Fibroblast of lung (primary cell): ENCODE measurements around the gene CHRNA5. TPM values are rescaled to one million over a fixed set of nuclear protein-coding genes. Genes with fewer than 3 reads are reported as not detected.

ENCODE experiments used
- DNase-seq, 2 donors: peaks; one replicate each; pipeline versions ENCODE4 v3.0.0 to v3.0.0-alpha.2; 2010; ENCODE audit warnings: low read depth in 2 of 2
- H2AFZ ChIP-seq: 2 replicates; pipeline ENCODE4 v1.5.1; 2012; ENCODE audit warnings: low read length, control low read depth, inconsistent platforms
- H3K27ac ChIP-seq: 2 replicates; pipeline ENCODE4 v1.5.1; 2011; ENCODE audit warnings: low read length, control low read depth; ENCODE audit not compliant: insufficient read depth
- H3K27me3 ChIP-seq: 2 replicates; pipeline ENCODE4 v1.5.1; 2011; ENCODE audit warnings: mild to moderate bottlenecking, low read length; ENCODE audit not compliant: control insufficient read depth, insufficient read depth
- H3K36me3 ChIP-seq: 2 replicates; pipeline ENCODE4 v1.5.1; 2011; ENCODE audit warnings: low read length; ENCODE audit not compliant: control insufficient read depth, insufficient read depth
- H3K4me1 ChIP-seq: 2 replicates; pipeline ENCODE4 v1.5.1; 2011; ENCODE audit warnings: low read length; ENCODE audit not compliant: control insufficient read depth, insufficient read depth; ENCODE audit errors: extremely low read depth
- H3K4me2 ChIP-seq: 2 replicates; pipeline ENCODE4 v1.5.1; 2011; ENCODE audit warnings: low read length, control low read depth; ENCODE audit not compliant: insufficient read depth; ENCODE audit errors: extremely low read depth
- H3K4me3 ChIP-seq, 4 experiments: fragments of 200-600 bp in 1 of 4; sonication (generic) in 1 of 4; replicated peaks in 1 of 4; 2 replicates each; pipeline ENCODE4 v1.5.1; 2011 to 2016; ENCODE audit warnings: low read length in 4 of 4, low read depth in 3 of 4, mild to moderate bottlenecking in 3 of 4, control low read depth in 2 of 4, inconsistent platforms in 1 of 4, mixed read lengths in 1 of 4; ENCODE audit not compliant: insufficient read depth in 1 of 4; ENCODE audit errors: control extremely low read depth in 1 of 4
- H3K79me2 ChIP-seq: 2 replicates; pipeline ENCODE4 v1.5.1; 2012; ENCODE audit warnings: mild to moderate bottlenecking, low read length, inconsistent platforms; ENCODE audit not compliant: control insufficient read depth, insufficient read depth
- H3K9ac ChIP-seq: 2 replicates; pipeline ENCODE4 v1.5.1; 2011; ENCODE audit warnings: mild to moderate bottlenecking, low read length, control low read depth; ENCODE audit not compliant: insufficient read depth
- H3K9me3 ChIP-seq: 2 replicates; pipeline ENCODE4 v1.5.1; 2012; ENCODE audit warnings: low read depth, low read length; ENCODE audit not compliant: control insufficient read depth, insufficient read depth
- H4K20me1 ChIP-seq: 2 replicates; pipeline ENCODE4 v1.5.1; 2011; ENCODE audit warnings: low read length; ENCODE audit not compliant: control insufficient read depth, insufficient read depth; ENCODE audit errors: extremely low read depth
- CTCF ChIP-seq, 2 donors: IDR thresholded peaks in 1 of 2; conservative IDR thresholded peaks in 1 of 2; 1 replicate in 1 of 2; 2 replicates in 1 of 2; pipeline ENCODE4 v1.5.1; 2011 to 2012; ENCODE audit warnings: low read length in 2 of 2, control low read depth in 1 of 2, inconsistent platforms in 1 of 2, low read depth in 1 of 2, mild to moderate bottlenecking in 1 of 2
- EZH2 ChIP-seq: IDR thresholded peaks from 2 replicates; pipeline ENCODE4 v1.5.1; 2012; ENCODE audit warnings: low read length, control low read depth, mild to moderate bottlenecking; ENCODE audit errors: missing control alignments
- polyA plus RNA-seq, 2 donors: library from polyadenylated mRNA; depleted of rRNA in 1 of 2; stranded (reverse) in 1 of 2; unstranded in 1 of 2; fragments of >200 nt; gene quantifications; 2 replicates each; pipeline ENCODE4 v1.2.1, GENCODE V29; 2011 to 2012; ENCODE audit warnings: missing spikeins in 1 of 2
- total RNA-seq: library from RNA; depleted of rRNA; stranded (reverse); fragments of >200 nt; gene quantifications from 2 replicates; pipeline ENCODE4 v1.2.1, GENCODE V29; 2014

Gene CHRNA5
- total and polyA plus RNA-seq, 2 donors (not counting 1 experiment from before 2014, with no cell fraction given) = 0.17 to 1.2 TPM

GRCh38 chr15:78603467-78603866 is 38.1 kb downstream of the CHRNA5 start:
- Histone ChIP-seq H3K9ac (no peak overlapping the region), H3K4me3 (no peak overlapping the region), H3K4me2 (no peak overlapping the region), H3K27ac (no peak overlapping the region), H2AFZ (no peak overlapping the region), H3K79me2 (no peaks in the 10 kb centered on the region), H3K36me3 (no peaks in the 10 kb centered on the region), H4K20me1 (no peaks in the 10 kb centered on the region), H3K27me3 (no peaks in the 10 kb centered on the region), H3K4me1 (no peaks in the 10 kb centered on the region), H3K9me3 (no peaks in the 10 kb centered on the region)
- TF ChIP-seq EZH2 = no peak
- no peak for TF ChIP-seq CTCF (conservative IDR thresholded peaks at IDR 0.05 in 1 of 2, IDR thresholded peaks at IDR 0.05 in 1 of 2; ENCODE audit: low read depth in 1 of 2, low read length in 2 of 2)
- no peak for DNase-seq

- no peaks in the 10 kb centered on the region for H3K36me3 ChIP-seq
- no peak overlapping the region for H2AFZ ChIP-seq
- no peaks in the 10 kb centered on the region for H3K79me2 ChIP-seq
- DNase-seq = no peak
- H3K27me3 ChIP-seq = no peaks in the 10 kb centered on the region
- no peak overlapping the region for H3K4me2 ChIP-seq
- H3K4me1 ChIP-seq = no peaks in the 10 kb centered on the region
- TF ChIP-seq CTCF (conservative IDR thresholded peaks at IDR 0.05 in 1 of 2, IDR thresholded peaks at IDR 0.05 in 1 of 2; ENCODE audit: low read depth in 1 of 2, low read length in 2 of 2) = no peak
- TF ChIP-seq EZH2 = no peak
- H3K4me3 ChIP-seq = no peak overlapping the region
- no peaks in the 10 kb centered on the region for H4K20me1 ChIP-seq
- no peaks in the 10 kb centered on the region for H3K9me3 ChIP-seq
- H3K9ac ChIP-seq = no peak overlapping the region
- no peak overlapping the region for H3K27ac ChIP-seq
Measured at GRCh38 chr15:78604420-78604819, 39.1 kb downstream of the CHRNA5 start.

- Histone ChIP-seq H3K4me1 (no peaks in the 10 kb centered on the region), H3K9ac (no peak overlapping the region), H3K27ac (no peak overlapping the region), H4K20me1 (no peaks in the 10 kb centered on the region), H2AFZ (no peak overlapping the region), H3K27me3 (no peaks in the 10 kb centered on the region), H3K36me3 (no peaks in the 10 kb centered on the region), H3K9me3 (no peaks in the 10 kb centered on the region), H3K4me3 (no peak overlapping the region), H3K79me2 (no peaks in the 10 kb centered on the region), H3K4me2 (no peak overlapping the region)
- no peak for TF ChIP-seq CTCF (conservative IDR thresholded peaks at IDR 0.05 in 1 of 2, IDR thresholded peaks at IDR 0.05 in 1 of 2; ENCODE audit: low read depth in 1 of 2, low read length in 2 of 2)
- TF ChIP-seq EZH2 = no peak
- no peak for DNase-seq
Measured at GRCh38 chr15:78605201-78605600, 39.9 kb downstream of the CHRNA5 start.
